H1 (cell line): Measurements from ENCODE around the gene ARHGAP28. TPM values are rescaled to one million over a fixed set of nuclear protein-coding genes. Genes with fewer than 3 reads are reported as not detected.
A peak's percentile ranks its signal among the peaks of the same experiment; 100 is the strongest.

Experiments used
- CTCF ChIA-PET: fragments of 300-600 bp; sonication (Branson Sonifier 250); formaldehyde crosslinking; loops from one replicate; lab custom pipeline; 2021; ENCODE audit not compliant: partially characterized antibody; lab: Charles Lee
- POLR2A ChIA-PET: fragments of 300-600 bp; sonication (Branson Sonifier 250); formaldehyde crosslinking; loops from one replicate; lab custom pipeline; 2021; ENCODE audit warnings: inconsistent platforms; ENCODE audit not compliant: partially characterized antibody; lab: Charles Lee
- DNase-seq, 2 experiments: peaks; one replicate each; pipeline versions ENCODE4 v3.0.0 to v3.0.0-alpha.2; 2010 to 2022; ENCODE audit warnings: low spot score in 2 of 2, low read depth in 1 of 2, mixed read lengths in 1 of 2
- FAIRE-seq: peaks from 2 replicates; lab custom pipeline; 2011; peaks lifted over from hg19 to GRCh38; lab: Jason Lieb, UNC
- H2AFZ ChIP-seq: 2 replicates; pipeline ENCODE4 v1.8.1; 2012; ENCODE audit warnings: low read length, inconsistent platforms
- H2AK5ac ChIP-seq: 2 replicates; pipeline ENCODE4 v1.6.1; 2013; ENCODE audit warnings: low read depth, low read length
- H2BK120ac ChIP-seq: replicated peaks from 2 replicates; pipeline ENCODE3; 2013; ENCODE audit warnings: low read depth, low read length, inconsistent platforms
- H2BK12ac ChIP-seq: 2 replicates; pipeline ENCODE4 v1.6.1; 2013; ENCODE audit warnings: low read depth, low read length
- H2BK15ac ChIP-seq: 2 replicates; pipeline ENCODE4 v1.6.1; 2013; ENCODE audit warnings: low read length
- H2BK20ac ChIP-seq: 2 replicates; pipeline ENCODE4 v1.6.1; 2013; ENCODE audit warnings: low read length
- H2BK5ac ChIP-seq: 2 replicates; pipeline ENCODE4 v1.6.1; 2013; ENCODE audit warnings: low read depth, low read length
- H3K14ac ChIP-seq: 2 replicates; pipeline ENCODE4 v1.6.1; 2013; ENCODE audit warnings: inconsistent platforms; ENCODE audit not compliant: insufficient read length
- H3K18ac ChIP-seq: 2 replicates; pipeline ENCODE4 v1.6.1; 2013; ENCODE audit warnings: low read length; ENCODE audit errors: extremely low read depth
- H3K23ac ChIP-seq: 2 replicates; pipeline ENCODE4 v1.6.1; 2013; ENCODE audit warnings: inconsistent platforms; ENCODE audit not compliant: insufficient read length
- H3K23me2 ChIP-seq: 2 replicates; pipeline ENCODE4 v1.6.1; 2013; ENCODE audit warnings: low read depth, low read length
- H3K27ac ChIP-seq: 2 replicates; pipeline ENCODE4 v1.6.1; 2011; ENCODE audit warnings: low read depth, low read length, inconsistent platforms
- H3K27me3 ChIP-seq, 4 experiments: replicated peaks in 1 of 4; 1 replicate in 1 of 4; 2 replicates in 3 of 4; pipeline versions ENCODE4 v1.6.1 to v1.8.1; 2011 to 2013; ENCODE audit warnings: low read length in 3 of 4, mild to moderate bottlenecking in 3 of 4, inconsistent platforms in 2 of 4, mixed read lengths in 2 of 4, moderate library complexity in 1 of 4; ENCODE audit not compliant: control insufficient read depth in 3 of 4, insufficient read depth in 3 of 4; ENCODE audit errors: extremely low read depth in 1 of 4
- H3K36me3 ChIP-seq, 4 experiments: 2 replicates each; pipeline versions ENCODE4 v1.6.1 to v1.8.1; 2011 to 2013; ENCODE audit warnings: mild to moderate bottlenecking in 4 of 4, low read length in 3 of 4, moderate library complexity in 2 of 4, control low read depth in 1 of 4, inconsistent platforms in 1 of 4; ENCODE audit not compliant: insufficient read depth in 4 of 4, control insufficient read depth in 2 of 4
- H3K4ac ChIP-seq: replicated peaks from 2 replicates; pipeline ENCODE3; 2013; ENCODE audit warnings: low read length, low read depth, mixed read lengths, inconsistent platforms; ENCODE audit not compliant: insufficient read length
- H3K4me1 ChIP-seq, 4 experiments: replicated peaks in 1 of 4; 1 replicate in 1 of 4; 2 replicates in 3 of 4; pipeline versions ENCODE4 v1.6.1 to v1.8.1; 2011 to 2013; ENCODE audit warnings: low read length in 3 of 4, inconsistent platforms in 2 of 4, mixed read lengths in 1 of 4; ENCODE audit not compliant: insufficient read depth in 4 of 4, control insufficient read depth in 3 of 4
- H3K4me2 ChIP-seq, 2 experiments: 2 replicates each; pipeline versions ENCODE4 v1.6.1 to v1.8.1; 2011 to 2013; ENCODE audit warnings: low read depth in 2 of 2, low read length in 2 of 2, control low read depth in 1 of 2, inconsistent platforms in 1 of 2, mild to moderate bottlenecking in 1 of 2; ENCODE audit not compliant: insufficient read depth in 1 of 2
- H3K4me3 ChIP-seq, 4 experiments: fragments of 200-600, 300-600 bp in 1 of 4; sonication (generic), shearing (Covaris generic), sonication (Bioruptor Twin) in 1 of 4; 2 replicates each; pipeline versions ENCODE4 v1.5.1 to v1.8.1; 2011 to 2016; ENCODE audit warnings: low read length in 4 of 4, low read depth in 3 of 4, control low read depth in 2 of 4, inconsistent platforms in 2 of 4, mild to moderate bottlenecking in 2 of 4, mixed read lengths in 1 of 4, moderate library complexity in 1 of 4; ENCODE audit not compliant: insufficient read depth in 2 of 4; ENCODE audit errors: extremely low read depth in 1 of 4
- H3K56ac ChIP-seq: replicated peaks from 2 replicates; pipeline ENCODE3; 2013; ENCODE audit warnings: low read depth, mild to moderate bottlenecking, mixed read lengths, low read length, inconsistent platforms; ENCODE audit not compliant: insufficient read length
- H3K79me1 ChIP-seq: 2 replicates; pipeline ENCODE4 v1.6.1; 2013; ENCODE audit warnings: low read depth, low read length, control low read depth
- H3K79me2 ChIP-seq, 2 experiments: 2 replicates each; pipeline versions ENCODE4 v1.6.1 to v1.8.1; 2012 to 2013; ENCODE audit warnings: low read length in 2 of 2, mild to moderate bottlenecking in 2 of 2, inconsistent platforms in 1 of 2; ENCODE audit not compliant: insufficient read depth in 2 of 2, control insufficient read depth in 1 of 2
- H3K9ac ChIP-seq, 4 experiments: replicated peaks in 1 of 4; 1 replicate in 1 of 4; 2 replicates in 3 of 4; pipeline versions ENCODE4 v1.6.1 to v1.8.1; 2011 to 2013; ENCODE audit warnings: low read depth in 3 of 4, low read length in 3 of 4, control low read depth in 2 of 4, mild to moderate bottlenecking in 2 of 4, moderate library complexity in 2 of 4, inconsistent platforms in 1 of 4; ENCODE audit errors: extremely low read depth in 1 of 4
- H3K9me3 ChIP-seq, 2 experiments: 2 replicates each; pipeline versions ENCODE4 v1.6.1 to v1.8.1; 2012 to 2013; ENCODE audit warnings: mild to moderate bottlenecking in 2 of 2, moderate library complexity in 2 of 2, control low read depth in 1 of 2, inconsistent platforms in 1 of 2, low read depth in 1 of 2, low read length in 1 of 2, mixed read lengths in 1 of 2; ENCODE audit not compliant: insufficient read depth in 2 of 2
- H4K20me1 ChIP-seq, 2 experiments: replicated peaks in 1 of 2; 2 replicates each; pipeline versions ENCODE3 to v1.8.1; 2011 to 2013; ENCODE audit warnings: inconsistent platforms in 2 of 2, low read length in 2 of 2, mild to moderate bottlenecking in 1 of 2; ENCODE audit not compliant: insufficient read depth in 2 of 2, control insufficient read depth in 1 of 2
- H4K5ac ChIP-seq: 2 replicates; pipeline ENCODE4 v1.6.1; 2013; ENCODE audit warnings: low read length, low read depth, mixed read lengths, inconsistent platforms; ENCODE audit not compliant: insufficient read length
- H4K8ac ChIP-seq: 2 replicates; pipeline ENCODE4 v1.8.0; 2013; ENCODE audit warnings: mild to moderate bottlenecking, moderate library complexity, low read length, inconsistent platforms; ENCODE audit not compliant: insufficient read depth; ENCODE audit errors: extremely low read depth
- H4K91ac ChIP-seq: replicated peaks from 2 replicates; pipeline ENCODE3; 2013; ENCODE audit warnings: low read length, mixed read lengths, inconsistent platforms; ENCODE audit not compliant: insufficient read length
- JUND ChIP-seq: IDR thresholded peaks from 2 replicates; pipeline ENCODE4 v1.6.1; 2011; ENCODE audit warnings: mild to moderate bottlenecking, improper control_type of control experiment, low read length
- MAFK ChIP-seq: IDR thresholded peaks from 2 replicates; pipeline ENCODE4 v1.6.1; 2012; ENCODE audit warnings: low read depth, mild to moderate bottlenecking, improper control_type of control experiment, low read length
- RXRA ChIP-seq: IDR thresholded peaks from 2 replicates; pipeline ENCODE4 v1.6.1; 2011; ENCODE audit warnings: low read depth, mild to moderate bottlenecking, low read length, moderate library complexity; ENCODE audit not compliant: insufficient read depth
- WGBS, 2 experiments: shearing (Covaris generic) in 1 of 2; methylation state at CpG; one replicate each; pipeline versions ENCODE4 v1.1.6 to v1.1.7; 2013 to 2015; ENCODE audit warnings: low lambda C conversion rate in 2 of 2, mixed read lengths in 2 of 2, inconsistent platforms in 1 of 2, low coverage in 1 of 2, missing lambda C conversion rate in 1 of 2; ENCODE audit not compliant: insufficient replicate concordance in 2 of 2, insufficient coverage in 1 of 2, insufficient read length in 1 of 2; ENCODE audit errors: extremely low coverage in 1 of 2, missing lambda C conversion rate in 1 of 2; 5-methylcytosine and 5-hydroxymethylcytosine counted together
- polyA plus RNA-seq, 7 experiments: library from polyadenylated mRNA; depleted of rRNA in 3 of 7; stranded (reverse) in 5 of 7; unstranded in 2 of 7; fragments of >200 nt in 5 of 7; fragments of 200-250 nt in 2 of 7; gene quantifications; 1 replicate in 5 of 7; 2 replicates in 1 of 7; 4 replicates in 1 of 7; pipeline versions ENCODE4 v1.2.1 to v1.2.3, GENCODE V29; 2011 to 2013; ENCODE audit warnings: missing spikeins in 2 of 7, mixed read lengths in 2 of 7
- total RNA-seq: library from RNA; stranded (reverse); fragmentation: NEBNext Ultra II Directional; extraction: Animal tissue kit (Norgen Biotek cat#: 25700); gene quantifications from 2 replicates; pipeline ENCODE4 v1.2.1, GENCODE V29; 2021

ARHGAP28 gene
- total and polyA plus RNA-seq, 2 of the 8 experiments (the other 6 are each of a cell fraction or from before 2014, with no cell fraction given), result 2.9 to 14.4 TPM

- no peak overlapping the region for H3K18ac ChIP-seq
- no peak for TF ChIP-seq MAFK
- TF ChIP-seq JUND, result no peak
- TF ChIP-seq RXRA, result no peak
- TF ChIP-seq, all 59 proteins: peak for 0
- H2BK5ac ChIP-seq, result no peak overlapping the region
- no peak overlapping the region for H4K8ac ChIP-seq
- H3K56ac ChIP-seq, result peak overlapping the region; percentile 39
- H3K36me3 ChIP-seq, result peaks cover 9 to 49% (median 36%) of the 10 kb centered on the region in 4 experiments
- no peak overlapping the region for H4K91ac ChIP-seq
- no peak overlapping the region for H4K5ac ChIP-seq
- H3K23me2 ChIP-seq, result no peaks in the 10 kb centered on the region
- H3K9me3 ChIP-seq, result 0 out of 4 replicates have a peak, but pooled peaks cover 0 to 10% of the 10 kb centered on the region in 2 experiments
- H3K27ac ChIP-seq, result no peak overlapping the region
- no peak overlapping the region for H3K4ac ChIP-seq
- no peaks in the 10 kb centered on the region for H3K4me1 ChIP-seq
- H3K9ac ChIP-seq, result no peak overlapping the region
- CTCF ChIA-PET, result no interaction called here
- peaks cover 2 to 4% of the 10 kb centered on the region in 2 experiments for H4K20me1 ChIP-seq
- no peaks in the 10 kb centered on the region for H3K27me3 ChIP-seq
- H2BK120ac ChIP-seq, result no peak overlapping the region
- no peaks in the 10 kb centered on the region for H3K79me1 ChIP-seq
- H2BK20ac ChIP-seq, result no peak overlapping the region
- H3K4me3 ChIP-seq, result no peak overlapping the region
- no peak overlapping the region for H3K14ac ChIP-seq
- WGBS, 2 experiments, result 95% methylated on average over 2 of the region's 2 CpGs; no CpG with 5 or more reads in 1 of the 2 experiments
- H2BK15ac ChIP-seq, result no peak overlapping the region
- DNase-seq (no peak), FAIRE-seq (no peak)
- H3K4me2 ChIP-seq, result no peak overlapping the region
- no peak overlapping the region for H2AFZ ChIP-seq
- H3K79me2 ChIP-seq, result no peaks in the 10 kb centered on the region
- H3K23ac ChIP-seq, result no peak overlapping the region
- H2AK5ac ChIP-seq, result no peak overlapping the region
- no peak overlapping the region for H2BK12ac ChIP-seq
- POLR2A ChIA-PET, result no interaction called here
Measured at GRCh38 chr18:6960656-6961055, 231.1 kb downstream of the ARHGAP28 start.
